HL-60/S4 treated with phorbol 12-myristate 13-acetate at 8.2 ng/mL for 4 days and 3 days (cell line): ENCODE results near the gene SPATA32.
"Not testable (repeated sequence)": the region's sequence is repeated elsewhere in the genome, so short reads cannot be mapped to it uniquely, and the experiment has no call there.

Experiments
- in situ Hi-C: fragments of 300-500 bp; cut with MboI; formaldehyde crosslinking; loops from 2 replicates; pipeline ENCODE4 v1.15.0; 2022; ENCODE audit warnings: low sequenced_read_pairs

SPATA32 gene, protein sequence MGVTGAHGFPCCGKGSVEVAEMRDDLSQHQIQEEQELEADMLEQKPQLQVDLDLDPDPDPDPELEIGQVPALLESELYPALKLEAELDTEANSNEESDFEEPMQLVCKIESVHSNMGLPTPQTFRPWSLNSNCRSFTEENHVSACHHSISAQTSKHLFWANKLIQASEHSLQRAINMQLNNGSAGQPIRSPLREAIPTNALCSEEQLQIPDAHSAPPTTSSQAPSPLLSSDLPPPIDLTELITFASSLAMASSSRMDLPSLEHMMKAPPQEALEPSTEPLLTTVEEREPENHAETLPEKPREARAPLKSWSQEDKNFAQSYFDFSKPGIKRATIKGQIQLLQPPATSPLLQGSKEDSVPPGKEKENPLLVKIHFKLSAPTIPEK

DNA sequence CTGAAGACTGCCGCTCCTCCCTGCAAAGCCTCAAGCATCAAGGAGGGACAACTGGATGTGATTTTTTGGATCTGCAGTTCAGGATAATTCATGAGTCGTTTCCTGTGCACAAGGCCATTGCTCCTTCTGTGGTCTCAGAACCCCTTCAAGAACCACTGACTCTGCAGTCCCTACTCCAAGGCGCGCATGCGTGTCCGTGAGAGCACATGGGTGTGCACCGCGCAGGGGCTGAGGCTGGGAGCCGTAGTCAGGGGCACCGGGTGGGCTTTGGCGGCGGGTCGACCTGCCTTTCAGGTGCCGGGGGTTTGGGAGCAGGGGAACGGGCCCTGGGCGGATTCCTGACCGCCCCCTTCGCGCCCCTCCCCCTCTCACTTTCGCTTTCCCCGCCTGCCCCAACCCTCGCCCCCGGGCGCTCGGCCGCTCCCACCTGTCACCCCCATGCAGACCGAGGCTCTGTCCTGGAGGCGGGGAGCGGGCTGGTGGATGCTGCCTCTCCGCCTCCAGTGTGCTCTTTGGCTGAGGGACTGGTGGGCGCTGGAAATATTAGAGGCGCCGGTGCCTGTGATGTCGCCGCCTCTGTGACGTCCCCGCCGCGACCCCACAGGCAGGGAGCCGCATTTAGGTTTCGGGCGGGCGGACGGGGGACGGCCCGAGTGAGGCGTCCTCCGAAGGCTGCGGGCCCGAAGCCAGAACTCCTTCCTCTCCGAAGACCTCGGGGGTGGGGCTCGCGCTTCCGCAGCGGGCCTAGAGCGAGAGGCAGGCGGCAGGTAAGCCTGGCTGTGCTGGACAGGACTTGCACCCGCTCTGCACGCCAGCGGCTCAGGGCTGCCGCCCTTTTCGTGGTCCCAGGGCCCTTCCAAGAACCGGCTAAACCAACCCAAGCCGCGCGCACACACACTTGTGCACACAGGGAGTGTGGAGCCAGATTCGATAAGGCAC is at the start of gene SPATA32:
SPATA32 (minus strand) TSS at position 518 of the 939 bp plus-strand sequence; CDS start at position 440, 78 bp downstream.
- in situ Hi-C loops: no loop called here

DNA sequence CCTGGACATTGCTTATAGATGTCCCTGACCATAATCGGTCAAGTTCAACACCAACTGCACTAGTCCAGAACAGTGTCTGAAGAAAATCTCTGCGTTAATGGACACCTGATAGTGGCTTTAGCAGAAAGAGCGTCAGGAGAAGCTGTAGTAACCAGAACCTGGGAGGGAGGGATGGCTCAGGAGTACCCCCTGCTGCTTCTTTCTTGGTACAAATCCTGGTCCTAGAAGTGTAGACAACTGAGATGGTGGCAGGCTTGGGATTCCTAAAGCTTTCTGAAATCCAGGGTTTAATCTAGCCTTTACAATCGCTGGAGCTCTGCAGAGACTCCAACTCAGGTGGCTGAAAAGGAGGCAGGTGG is 49.5 kb upstream of the SPATA32 start:
- in situ Hi-C loops: no loop called here

DNA sequence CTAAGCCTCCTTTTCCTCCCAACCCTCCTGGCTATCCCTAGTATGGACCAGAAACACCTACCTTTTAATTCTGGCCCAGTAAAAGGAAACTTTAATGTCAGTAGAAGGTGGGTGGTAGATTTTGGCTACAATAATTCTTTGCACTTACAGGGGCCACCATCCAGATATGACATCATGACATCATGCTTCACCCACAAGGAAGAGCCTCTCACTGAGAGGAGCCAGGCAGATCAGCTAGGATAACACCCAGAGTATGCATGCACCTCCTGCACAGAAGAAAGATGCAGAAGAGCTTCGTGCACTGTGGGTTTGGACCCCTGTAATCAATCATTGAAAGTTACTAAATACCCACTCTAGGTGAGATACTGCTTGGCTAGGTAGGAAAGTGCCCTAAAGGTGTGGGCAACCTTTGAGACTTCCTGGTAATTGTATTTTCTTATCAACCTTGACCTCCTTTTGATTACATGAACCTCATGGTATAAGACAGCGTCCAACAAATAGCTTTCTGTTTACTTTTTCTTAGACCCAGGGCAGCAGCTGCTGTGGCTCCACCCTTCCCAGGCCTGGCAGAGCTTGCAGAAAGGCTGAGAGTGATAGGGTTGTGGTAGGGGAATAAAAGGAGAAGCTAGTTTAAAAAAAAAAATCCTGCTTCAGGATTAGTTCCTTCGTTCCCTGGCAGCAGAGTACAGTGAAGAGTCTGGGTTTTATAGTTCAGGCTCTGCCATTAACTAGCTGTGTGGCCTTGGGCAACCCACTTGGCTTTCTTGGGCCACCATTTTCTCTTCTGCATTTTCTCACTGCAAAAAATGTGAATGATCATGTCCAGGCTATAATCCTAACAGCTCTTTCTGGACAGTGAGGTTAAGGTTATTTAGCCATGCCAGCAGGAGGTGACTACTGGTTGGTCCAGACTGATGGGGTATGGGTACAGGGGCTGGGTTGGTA is 48.8 kb upstream of the SPATA32 start:
- in situ Hi-C loops: no loop called here

DNA sequence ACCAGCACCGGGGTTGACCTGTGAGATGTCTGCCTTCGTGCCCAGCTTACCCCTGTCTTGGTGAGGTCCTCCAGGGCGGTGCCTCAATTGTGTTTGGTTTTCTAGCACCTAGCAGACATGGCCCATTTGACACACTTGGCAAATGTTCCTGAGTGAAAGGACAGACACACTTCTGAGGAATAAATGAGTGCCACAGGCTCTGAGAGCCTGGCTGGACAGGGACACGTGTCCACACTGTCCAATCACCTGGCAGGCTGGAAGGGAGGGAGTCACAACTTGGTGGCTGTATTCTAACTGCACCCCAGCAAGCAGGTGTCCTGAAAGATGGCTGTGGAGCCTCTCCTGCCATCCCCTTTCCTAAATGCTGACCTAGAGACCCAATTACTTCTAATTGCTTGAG is 47.5 kb upstream of the SPATA32 start:
- in situ Hi-C loops: no loop called here

DNA sequence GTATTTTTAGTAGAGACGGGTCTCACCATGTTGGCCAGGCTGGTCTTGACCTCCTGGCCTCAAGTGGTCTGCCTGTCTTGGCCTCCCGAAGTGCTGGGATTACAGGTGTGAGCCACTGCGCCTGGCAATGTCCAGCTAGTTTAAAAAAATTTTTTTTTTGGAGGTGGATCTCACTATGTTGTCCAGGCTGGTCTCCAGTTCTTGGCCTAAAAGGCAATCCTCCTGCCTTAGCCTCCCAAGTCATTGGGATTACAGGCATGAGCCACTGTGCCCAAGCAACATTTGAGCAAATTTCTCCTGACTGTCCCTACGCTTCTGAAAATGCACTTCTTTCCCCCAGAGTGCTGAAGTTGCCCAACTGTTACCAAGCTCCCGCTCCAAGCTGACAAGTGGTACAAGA is 46.9 kb upstream of the SPATA32 start:
- in situ Hi-C loops: no loop called here

DNA sequence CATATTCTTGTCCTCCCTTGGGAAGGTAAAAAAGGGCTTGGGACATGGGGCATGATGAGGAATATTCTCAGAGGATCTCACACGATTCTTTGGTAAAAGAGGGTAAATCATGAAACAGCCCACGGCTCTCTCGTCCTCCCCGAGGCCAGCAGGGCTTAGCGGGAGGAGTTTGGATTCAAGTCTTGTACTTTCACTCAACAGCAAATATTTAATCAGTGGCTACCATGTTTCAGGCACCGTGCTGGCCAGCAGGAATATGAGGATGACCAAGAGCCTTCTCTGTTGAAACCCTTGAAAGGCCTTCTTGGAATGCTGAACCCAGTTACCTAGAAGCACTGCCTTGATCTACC is 46.1 kb upstream of the SPATA32 start:
- in situ Hi-C loops: no loop called here

DNA sequence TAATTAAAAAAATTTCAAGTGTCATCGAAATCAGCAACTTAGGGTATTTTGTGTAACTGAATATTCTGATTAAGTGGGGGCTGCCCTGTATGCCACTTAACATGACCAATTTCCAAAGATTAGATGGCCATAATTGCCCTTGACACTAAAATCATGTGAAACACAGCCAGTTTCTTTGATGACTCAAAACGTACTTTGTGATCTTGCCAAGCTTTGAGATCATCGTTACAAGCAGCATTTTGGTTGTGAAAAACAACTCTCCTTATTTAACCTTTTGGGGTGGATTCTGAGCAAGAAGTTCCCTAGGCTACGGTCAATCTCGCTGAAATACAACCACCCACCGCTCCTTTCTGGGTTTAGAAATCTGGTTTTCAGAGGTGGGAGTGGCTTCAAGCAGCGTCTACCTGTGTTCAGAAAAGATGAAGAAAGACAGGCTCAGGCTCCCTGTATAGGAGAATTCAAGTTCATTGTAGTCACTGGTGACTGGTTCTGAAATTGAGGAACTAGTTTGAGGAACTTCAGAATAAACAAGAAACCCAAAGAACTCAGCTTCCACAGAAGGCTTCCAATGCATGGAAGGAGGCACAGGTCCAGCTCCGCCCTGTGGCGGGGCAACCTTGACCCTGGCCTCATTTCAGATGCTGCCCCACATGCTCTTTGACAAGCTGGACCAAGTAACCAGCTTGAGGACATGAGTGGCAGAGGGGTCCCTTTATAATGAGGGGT is 45.6 kb upstream of the SPATA32 start:
- in situ Hi-C loops: no loop called here

DNA sequence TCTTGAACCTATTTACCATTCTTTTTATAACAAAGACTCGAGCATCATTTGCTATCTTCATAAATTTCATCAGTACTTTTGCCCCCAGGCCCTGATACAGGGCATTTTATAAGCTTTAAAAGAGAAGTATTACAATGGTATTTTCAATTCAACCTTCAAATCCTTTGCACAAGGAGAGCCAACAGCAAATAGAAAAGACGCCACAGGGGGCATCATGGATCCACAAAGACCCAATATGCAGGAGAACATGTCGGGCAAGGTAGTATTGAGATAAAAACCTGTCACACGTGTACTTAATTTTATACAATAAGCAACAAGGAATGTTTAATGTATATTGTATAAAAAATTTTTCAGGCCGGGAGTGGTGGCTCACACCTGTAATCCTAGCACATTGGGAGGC is 44.7 kb upstream of the SPATA32 start:
- in situ Hi-C loops: no loop called here

DNA sequence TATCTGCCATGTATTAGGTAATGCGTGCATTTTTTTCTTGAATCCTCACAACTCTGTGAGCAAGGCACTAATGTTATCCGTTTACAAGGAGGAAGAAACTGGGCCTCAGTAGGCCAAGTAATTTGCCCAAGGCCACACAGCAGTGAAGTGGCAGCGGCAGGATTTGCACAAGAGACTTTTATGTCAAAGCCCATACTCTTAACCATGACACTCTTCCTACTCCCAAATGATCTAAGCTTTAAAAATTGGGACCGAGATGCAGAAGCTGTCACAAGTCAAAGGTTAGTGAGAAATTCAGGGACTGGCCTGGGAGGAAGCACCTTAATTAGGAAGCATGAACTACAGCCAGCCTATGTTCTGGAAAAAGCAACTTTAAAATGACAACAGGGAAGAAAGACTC is 44.2 kb upstream of the SPATA32 start:
- in situ Hi-C loops: no loop called here

DNA sequence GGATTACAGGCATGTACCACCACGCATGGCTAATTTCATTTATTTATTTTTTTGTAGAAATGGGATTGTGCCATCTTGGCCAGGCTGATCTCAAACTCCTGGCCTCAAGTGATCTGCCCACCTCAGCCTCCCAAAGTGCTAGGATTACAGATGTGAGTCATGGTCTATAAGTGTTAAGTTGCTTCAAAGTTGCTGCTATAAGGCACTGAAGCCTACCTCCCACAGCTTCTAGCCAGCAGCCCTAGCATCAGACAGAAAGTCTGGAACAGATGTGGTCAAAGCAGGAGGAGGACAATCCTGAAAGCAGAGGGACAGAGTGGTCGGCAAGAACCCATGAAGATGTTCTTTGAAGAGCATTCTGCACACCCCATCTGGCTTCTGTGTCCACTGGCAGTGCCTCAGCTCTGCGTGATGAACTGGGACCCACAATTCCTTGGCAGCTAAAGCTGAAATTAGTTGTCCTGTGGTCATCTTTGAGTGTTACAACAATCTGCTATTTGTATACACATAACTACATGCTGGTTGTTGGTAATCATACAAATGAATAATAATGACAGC is 43.7 kb upstream of the SPATA32 start:
- in situ Hi-C loops: no loop called here

DNA sequence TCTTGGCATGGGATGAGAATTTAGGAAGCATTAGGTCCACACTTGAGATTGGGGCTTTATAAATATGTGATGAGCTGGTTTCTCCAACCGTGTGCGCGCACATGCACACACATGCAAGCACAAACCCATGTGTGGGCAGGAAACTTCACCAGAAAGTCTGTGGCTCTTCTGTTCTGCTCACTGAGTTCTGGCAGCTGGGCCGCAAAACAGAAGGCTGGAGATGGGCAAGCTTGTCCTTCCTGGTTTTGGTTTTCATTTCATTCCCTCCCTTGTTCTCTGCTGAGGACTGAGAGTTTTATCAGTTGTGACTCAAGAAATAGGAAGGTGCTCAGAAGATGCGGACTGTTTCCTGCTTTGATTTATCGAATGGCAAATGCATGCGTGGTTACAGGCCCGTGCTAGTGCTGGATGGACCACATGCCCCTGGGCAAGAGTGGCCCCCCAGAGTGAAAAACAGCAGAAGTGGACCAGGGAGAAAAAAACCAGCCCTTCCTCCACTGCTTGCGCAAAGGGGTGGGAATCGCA is 40.8 kb upstream of the SPATA32 start:
- in situ Hi-C loops: no loop called here

DNA sequence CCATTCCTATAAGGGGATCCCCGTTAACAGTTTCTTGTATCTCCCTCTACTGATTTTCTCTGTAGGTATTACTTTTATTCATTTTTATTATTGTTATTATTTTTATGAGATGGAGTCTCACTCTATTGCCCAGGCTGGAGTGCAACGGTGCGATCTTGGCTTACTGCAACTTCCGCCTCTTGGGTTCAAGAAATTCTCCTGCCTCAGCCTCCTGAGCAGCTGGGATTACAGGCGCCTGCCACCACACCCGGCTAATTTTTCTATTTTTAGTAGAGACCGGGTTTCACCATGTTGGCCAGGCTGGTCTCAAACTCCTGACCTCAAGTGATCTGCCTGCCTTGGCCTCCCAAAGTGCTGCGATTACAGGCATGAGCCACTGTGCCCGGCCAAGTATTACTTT is 40.3 kb upstream of the SPATA32 start:
- in situ Hi-C loops: not testable (repeated sequence)

DNA sequence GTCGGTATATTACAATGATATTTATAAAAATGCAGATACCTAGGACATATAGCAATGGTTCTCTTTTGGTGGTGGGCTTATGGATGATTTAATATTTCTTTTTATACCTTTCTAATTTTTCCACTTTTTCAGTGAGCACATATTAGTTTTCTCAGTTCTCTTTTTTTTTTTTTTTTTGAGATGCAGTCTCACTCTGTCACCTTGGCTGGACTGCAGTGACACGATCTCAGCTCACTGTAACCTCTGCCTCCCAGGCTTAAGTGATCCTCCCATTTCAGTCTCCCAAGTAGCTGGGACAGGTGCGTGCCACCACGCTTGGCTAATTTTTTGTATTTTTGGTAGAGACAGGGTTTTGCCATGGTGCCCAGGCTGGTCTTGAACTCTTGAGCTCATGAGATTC is 39.8 kb upstream of the SPATA32 start:
- in situ Hi-C loops: no loop called here

DNA sequence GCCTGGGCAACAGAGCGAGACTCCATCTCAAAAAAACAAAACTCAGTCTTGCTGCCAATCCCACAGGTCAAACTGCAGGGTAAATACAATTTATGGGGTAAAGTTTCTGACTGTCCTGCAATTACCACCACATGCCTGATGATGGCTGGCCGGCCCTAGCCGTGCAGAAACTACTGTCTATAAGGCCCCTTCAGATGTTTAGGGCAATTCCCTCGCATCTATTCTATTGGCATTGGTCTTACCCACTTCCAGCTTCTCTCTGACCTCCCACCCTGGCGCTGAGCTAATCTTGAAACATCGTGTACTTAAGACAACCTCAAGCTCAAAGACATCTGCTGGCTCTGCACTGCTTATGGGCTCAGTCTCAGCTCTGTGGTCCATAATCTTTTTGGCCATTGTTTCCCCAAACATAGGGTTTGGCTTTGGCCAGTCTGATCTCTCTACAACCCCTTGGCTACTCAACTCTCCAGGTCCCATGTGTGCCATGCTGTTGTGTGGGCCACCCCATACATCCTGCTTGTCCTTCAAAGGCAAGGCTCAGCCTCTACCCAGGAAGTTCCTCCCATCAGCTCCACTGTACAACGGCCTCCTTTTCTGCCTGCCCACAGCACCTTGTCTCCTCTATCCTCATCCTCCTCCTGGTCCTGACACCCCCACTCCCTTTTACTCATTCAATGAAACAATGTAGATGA is 38.3 kb upstream of the SPATA32 start:
- in situ Hi-C loops: no loop called here

DNA sequence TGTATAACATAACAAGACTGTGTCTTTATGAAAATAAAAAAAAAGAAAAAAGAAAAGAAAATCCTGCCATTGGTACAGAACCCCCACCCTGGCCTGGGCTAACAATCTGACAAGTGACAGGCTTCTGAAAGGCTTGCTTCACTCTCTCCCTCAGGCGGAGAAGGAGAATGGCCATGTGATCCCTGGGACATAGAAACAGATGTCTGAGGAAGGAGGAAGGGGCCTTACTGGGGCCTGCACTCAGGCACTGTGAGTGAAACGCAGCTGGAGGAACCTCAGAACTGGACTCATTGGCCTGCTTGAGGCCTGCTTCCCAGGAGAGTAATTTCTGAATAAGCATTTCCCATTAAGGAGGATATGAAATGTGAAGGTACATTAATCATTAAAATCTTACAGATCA is 37.5 kb upstream of the SPATA32 start:
- in situ Hi-C loops: no loop called here

DNA sequence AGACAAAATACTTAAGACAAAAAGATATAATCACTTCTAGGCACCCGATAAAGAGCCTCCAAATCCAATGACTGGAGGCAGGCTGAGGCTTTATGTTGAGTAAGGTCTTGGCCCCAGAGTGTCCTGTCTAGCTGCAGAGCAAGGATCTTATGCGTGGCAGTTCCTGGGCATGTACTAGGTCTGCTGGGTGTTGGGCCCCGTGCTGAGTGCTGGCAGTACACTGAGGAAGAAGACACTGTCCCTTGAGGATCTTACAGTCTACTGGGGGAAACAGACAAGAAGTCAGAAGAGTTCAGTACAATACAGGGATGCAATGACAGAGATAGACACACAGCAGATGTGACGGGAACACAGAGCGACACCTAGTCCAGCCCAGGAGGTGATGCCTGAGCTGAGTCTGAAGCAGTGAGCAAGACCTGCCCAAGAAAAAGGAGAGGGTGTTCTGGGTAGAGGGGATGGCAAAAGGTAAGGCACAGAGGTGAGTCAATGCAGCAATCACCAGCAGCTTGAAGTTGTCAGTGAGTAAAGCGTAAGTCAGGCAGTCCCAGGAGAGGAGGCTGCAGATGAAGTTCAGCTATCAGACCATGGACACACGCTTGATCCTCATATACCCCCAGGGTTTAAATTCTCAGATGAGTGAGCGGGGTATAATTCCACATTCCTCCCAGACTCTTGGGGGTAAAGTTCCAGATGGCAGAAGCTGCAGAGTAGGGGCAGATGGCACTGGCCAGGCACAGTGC is 36.8 kb upstream of the SPATA32 start:
- in situ Hi-C loops: no loop called here

DNA sequence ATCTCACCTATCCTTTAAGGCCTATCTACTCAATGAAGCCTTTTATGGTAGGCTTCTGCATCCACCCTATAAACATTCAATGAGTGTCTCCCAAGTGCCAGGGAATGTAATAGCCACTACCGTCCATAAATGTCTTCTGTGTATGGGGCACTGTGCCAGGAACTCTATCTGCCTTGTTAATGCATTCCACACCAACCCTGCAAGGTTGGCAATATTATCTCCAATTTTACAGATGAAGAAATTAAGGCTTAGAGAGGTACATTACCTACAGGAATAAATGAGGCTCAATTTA is 34.9 kb upstream of the SPATA32 start:
- in situ Hi-C loops: no loop called here

DNA sequence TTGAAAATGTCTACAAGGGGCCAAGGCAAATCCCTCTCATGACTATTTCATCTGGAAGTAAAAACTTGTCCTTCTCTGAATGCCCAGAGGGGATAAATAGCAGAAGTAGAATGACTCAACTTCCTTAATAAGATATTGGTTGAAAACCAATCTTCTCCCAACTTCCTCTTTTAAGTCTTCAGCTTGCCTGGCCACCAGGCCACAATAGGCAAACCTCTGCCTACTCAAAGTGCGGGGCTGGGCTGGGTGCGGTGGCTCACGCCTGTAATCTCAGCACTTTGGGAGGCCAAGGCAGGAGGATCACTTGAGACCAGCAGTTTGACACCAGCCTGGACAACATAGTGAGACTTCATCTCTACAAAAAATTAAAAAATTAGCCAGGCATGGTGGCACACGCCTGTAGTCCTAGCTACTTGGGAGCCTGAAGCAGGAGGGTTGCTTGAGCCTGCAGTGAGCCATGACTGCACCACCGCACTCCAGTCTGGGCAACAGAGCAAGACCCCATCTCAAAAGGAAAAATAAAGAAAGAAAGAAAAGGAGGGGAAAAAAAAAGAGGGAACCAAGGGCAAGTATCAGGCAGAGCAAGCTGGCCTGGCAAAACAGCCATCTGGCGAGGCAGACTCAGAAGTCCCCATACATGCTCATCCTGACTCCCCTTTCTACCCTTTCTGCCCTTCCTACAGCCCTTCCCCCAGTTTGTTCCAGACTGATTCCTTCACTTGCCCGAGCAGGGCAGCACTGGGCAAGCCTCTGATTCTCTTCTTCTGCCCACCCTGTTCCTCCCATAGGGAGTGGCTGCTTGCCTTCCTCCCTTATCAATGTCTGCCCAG is 34.3 kb upstream of the SPATA32 start:
- in situ Hi-C loops: no loop called here
